Thoracic aorta (tissue), 2 donors: ENCODE measurements around the gene ADGRG1. TPM values are rescaled to one million over a fixed set of nuclear protein-coding genes. Genes with fewer than 3 reads are reported as not detected.

Experiments
- ATAC-seq: fragments of 150-250 bp; one replicate; pipeline ENCODE4 v1.8.0; 2017; ENCODE audit warnings: low read depth; ENCODE audit not compliant: insufficient number of reproducible peaks, low FRiP score
- DNase-seq: peaks from one replicate; pipeline ENCODE4 v3.0.0-alpha.2; 2020; ENCODE audit warnings: low spot score
- H3K27ac ChIP-seq, 2 donors: fragments of 200-600 bp; sonication (generic); 1 replicate in 1 of 2; 2 replicates in 1 of 2; pipeline ENCODE4 v1.5.1; 2016; ENCODE audit warnings: mild to moderate bottlenecking in 2 of 2, moderate library complexity in 2 of 2
- H3K27me3 ChIP-seq: fragments of 200-600 bp; sonication (generic); replicated peaks from 2 replicates; pipeline ENCODE4 v1.6.0; 2016; ENCODE audit warnings: mild to moderate bottlenecking; ENCODE audit not compliant: insufficient read depth
- H3K36me3 ChIP-seq: fragments of 200-600 bp; sonication (generic); one replicate; pipeline ENCODE4 v1.5.1; 2016
- H3K4me1 ChIP-seq, 2 donors: fragments of 200-600 bp; sonication (generic); 1 replicate in 1 of 2; 2 replicates in 1 of 2; pipeline versions ENCODE4 v1.5.1 to v1.6.0; 2016; ENCODE audit warnings: low read depth in 2 of 2, mild to moderate bottlenecking in 1 of 2; ENCODE audit not compliant: control insufficient read depth in 1 of 2
- H3K4me3 ChIP-seq: fragments of 200-600 bp; sonication (generic); 2 replicates; pipeline ENCODE4 v1.5.1; 2016; ENCODE audit warnings: mild to moderate bottlenecking
- H3K9me3 ChIP-seq: fragments of 200-600 bp; sonication (generic); 2 replicates; pipeline ENCODE4 v1.5.1; 2016
- CTCF ChIP-seq: fragments of 200-600 bp; sonication (generic); IDR thresholded peaks from one replicate; pipeline ENCODE4 v1.5.1; 2019; ENCODE audit warnings: antibody characterized with exemption
- total RNA-seq, 2 donors: library from RNA; depleted of rRNA; stranded (reverse); fragments of >200 nt; gene quantifications; one replicate each; pipeline versions ENCODE4 v1.1.0 to v1.2.3, GENCODE V29; 2016

ADGRG1 gene
- total RNA-seq, 2 donors from 2014 or later: 5.4 to 79.1 TPM

DNA sequence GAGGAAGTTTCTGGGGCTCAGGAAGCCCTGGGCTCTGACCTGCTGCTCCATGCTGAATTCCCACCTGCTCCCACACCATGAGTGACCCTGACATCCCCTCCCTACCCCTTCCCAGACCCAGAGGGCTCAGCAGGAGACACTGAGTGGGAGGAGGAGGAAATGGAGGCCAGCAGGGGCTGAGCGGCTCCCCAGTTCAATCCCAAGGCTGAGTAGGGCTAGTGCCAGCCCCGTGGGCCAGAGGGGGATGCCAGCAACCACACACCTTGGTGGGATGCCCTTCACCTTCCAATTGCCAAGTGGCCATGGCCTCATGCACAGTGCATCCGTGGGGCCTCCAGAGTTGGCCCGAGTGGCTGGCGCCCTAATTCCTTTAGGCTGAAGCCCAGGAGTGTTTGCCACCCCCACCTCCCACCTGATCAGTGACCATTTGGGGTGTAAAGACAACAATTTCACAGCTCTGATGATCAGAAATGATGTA is 38.7 kb downstream of the ADGRG1 start:
- no peaks in the 10 kb centered on the region for H3K36me3 ChIP-seq
- H3K9me3 ChIP-seq: no peaks in the 10 kb centered on the region
- H3K4me3 ChIP-seq: no peak overlapping the region
- DNase-seq: no peak
- no peak overlapping the region for H3K27ac ChIP-seq
- no peak for TF ChIP-seq CTCF
- no peak for ATAC-seq
- H3K4me1 ChIP-seq: no peaks in the 10 kb centered on the region
- H3K27me3 ChIP-seq: no peaks in the 10 kb centered on the region

DNA sequence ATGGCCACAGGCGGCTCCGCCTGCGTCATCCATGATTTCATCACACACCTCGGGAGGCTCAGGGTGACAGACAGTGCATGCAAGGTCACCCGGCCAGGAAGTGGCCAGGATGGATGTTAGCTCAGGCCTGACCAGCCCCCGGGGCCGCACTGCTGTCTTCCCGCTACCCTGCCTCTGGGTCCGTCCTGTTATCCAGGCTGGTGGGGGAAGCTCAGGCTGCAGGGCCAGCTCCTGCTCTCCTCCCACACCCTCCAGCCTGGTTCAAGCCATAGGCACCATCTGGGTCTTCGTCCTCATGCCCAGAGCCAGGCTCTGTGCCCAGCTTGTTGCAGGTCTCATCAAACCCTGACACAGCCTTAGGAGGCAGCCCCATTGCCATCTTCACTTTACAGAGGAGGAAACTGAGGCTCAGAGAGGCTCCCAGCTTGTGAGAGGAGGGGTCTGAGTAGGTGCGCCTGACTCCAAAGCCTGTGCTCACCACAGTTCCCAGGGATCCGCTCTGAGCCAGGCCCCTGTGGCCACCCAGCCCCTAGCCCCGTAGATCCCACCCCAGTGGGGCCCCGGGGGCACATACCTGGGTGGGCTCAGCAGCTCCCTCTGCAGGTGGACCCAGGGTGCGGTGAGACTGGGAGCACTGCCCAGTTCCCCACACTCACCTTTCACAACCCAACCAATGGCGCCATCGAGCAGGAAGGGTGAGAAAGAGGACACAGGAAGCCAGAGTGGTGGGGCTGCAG is 39.3 kb downstream of the ADGRG1 start:
- no peak overlapping the region for H3K4me3 ChIP-seq
- H3K36me3 ChIP-seq: no peaks in the 10 kb centered on the region
- H3K4me1 ChIP-seq: no peaks in the 10 kb centered on the region
- ATAC-seq (no peak), DNase-seq (no peak)
- no peaks in the 10 kb centered on the region for H3K9me3 ChIP-seq
- no peak for TF ChIP-seq CTCF
- H3K27ac ChIP-seq: no peak overlapping the region
- H3K27me3 ChIP-seq: no peaks in the 10 kb centered on the region

DNA sequence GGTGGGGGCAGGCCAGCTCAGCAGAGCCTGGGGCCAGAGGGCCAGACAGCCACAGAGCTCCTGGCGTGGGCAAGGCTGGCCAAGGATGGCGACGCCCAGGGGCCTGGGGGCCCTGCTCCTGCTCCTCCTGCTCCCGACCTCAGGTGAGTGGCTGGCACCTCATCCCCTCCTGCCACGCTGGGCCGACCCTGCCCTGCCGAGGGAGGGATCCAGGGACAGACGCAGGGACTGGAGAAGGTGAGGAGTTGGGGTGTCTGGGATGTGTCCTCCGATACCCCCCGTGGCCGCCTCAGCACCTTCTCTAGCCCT is 39.8 kb downstream of the ADGRG1 start, which contains the start of gene ADGRG3:
Gene ADGRG3, plus strand, starts transcription at position 44 of the 309 bp plus-strand sequence. Its CDS starts 42 bp downstream, at position 86.
- Histone ChIP-seq H3K36me3 (no peaks in the 10 kb centered on the region), H3K4me3 (no peak within 1 kb of the TSS), H3K27me3 (no peaks in the 10 kb centered on the region), H3K27ac (no peak within 1 kb of the TSS), H3K9me3 (no peaks in the 10 kb centered on the region), H3K4me1 (no peaks in the 10 kb centered on the region)
- TF ChIP-seq CTCF: no peak
- ATAC-seq (no peak), DNase-seq (no peak)

DNA sequence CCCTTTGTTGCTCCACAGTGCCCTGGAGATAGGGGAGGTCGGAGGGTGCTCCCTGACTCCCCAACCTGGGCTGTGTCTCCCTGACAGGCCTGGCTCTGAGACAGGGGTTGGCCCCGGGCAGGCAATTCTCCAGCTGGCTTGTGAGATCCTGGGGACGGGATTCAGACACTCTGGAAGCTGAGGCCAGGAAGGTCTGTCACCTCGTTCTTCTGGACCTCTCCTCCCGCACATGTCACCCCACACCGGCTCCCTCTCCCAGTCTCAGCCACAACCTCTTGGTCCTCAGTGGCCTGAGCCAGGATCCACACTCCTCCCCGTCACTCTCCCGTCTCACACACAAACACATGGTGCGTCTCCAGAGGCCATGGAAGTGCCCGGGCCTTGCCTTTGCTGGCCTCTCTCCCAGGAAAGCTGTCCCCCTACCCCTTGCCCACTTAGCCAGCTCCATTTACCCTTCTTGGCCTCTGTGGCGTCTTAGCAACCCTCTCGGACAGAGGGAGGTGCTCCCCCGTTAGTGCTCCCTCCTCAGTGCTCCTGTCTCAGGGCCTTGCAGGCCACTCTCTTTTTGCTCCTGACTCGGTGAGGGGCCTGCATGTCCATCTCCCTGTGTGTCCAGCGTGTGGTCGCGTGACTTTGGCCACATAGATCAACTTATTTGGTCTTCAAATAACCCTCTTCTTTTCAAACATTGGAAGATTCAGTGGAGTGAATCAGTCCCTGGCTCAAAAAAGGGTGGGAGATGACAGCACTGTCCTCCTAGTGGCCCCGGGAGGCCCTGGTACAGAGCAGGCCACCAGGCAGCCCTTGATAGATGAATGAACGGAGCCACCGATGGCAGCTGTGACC is 40.4 kb downstream of the ADGRG1 start:
- Histone ChIP-seq H3K9me3 (no peaks in the 10 kb centered on the region), H3K4me1 (no peaks in the 10 kb centered on the region), H3K27ac (no peak overlapping the region), H3K27me3 (no peaks in the 10 kb centered on the region), H3K36me3 (no peaks in the 10 kb centered on the region), H3K4me3 (no peak overlapping the region)
- ATAC-seq: no peak
- TF ChIP-seq CTCF: no peak
- no peak for DNase-seq

- Histone ChIP-seq H3K27ac (no peak overlapping the region), H3K9me3 (no peaks in the 10 kb centered on the region), H3K27me3 (no peaks in the 10 kb centered on the region), H3K4me1 (no peaks in the 10 kb centered on the region), H3K36me3 (no peaks in the 10 kb centered on the region), H3K4me3 (no peak overlapping the region)
- ATAC-seq (no peak), DNase-seq (no peak)
- no peak for TF ChIP-seq CTCF
Measured at GRCh38 chr16:57669476-57670162, 41.2 kb downstream of the ADGRG1 start.
